HFF-Myc (cell line): ENCODE results near the gene AMPH.
A peak's percentile ranks its signal among the peaks of the same experiment; 100 is the strongest.

Source experiments
- DNase-seq: peaks from one replicate; pipeline ENCODE4 v3.0.0-alpha.2; 2011; ENCODE audit warnings: low read depth; ENCODE audit errors: extremely low read depth
- H3K4me3 ChIP-seq: replicated peaks from 2 replicates; pipeline ENCODE4 v1.5.1; 2011; ENCODE audit warnings: low read depth, mild to moderate bottlenecking, control low read depth, low read length
- TF ChIP-seq, protein P1 (sequence below): IDR thresholded peaks from 2 replicates; pipeline ENCODE4 v1.5.1; 2012; ENCODE audit warnings: mild to moderate bottlenecking, low read depth, low read length, control low read depth; ENCODE audit errors: missing control alignments

The AMPH gene

GRCh38 chr7:38424750-38425463 is 206.3 kb downstream of the AMPH start:
- TF ChIP-seq, protein P1, sequence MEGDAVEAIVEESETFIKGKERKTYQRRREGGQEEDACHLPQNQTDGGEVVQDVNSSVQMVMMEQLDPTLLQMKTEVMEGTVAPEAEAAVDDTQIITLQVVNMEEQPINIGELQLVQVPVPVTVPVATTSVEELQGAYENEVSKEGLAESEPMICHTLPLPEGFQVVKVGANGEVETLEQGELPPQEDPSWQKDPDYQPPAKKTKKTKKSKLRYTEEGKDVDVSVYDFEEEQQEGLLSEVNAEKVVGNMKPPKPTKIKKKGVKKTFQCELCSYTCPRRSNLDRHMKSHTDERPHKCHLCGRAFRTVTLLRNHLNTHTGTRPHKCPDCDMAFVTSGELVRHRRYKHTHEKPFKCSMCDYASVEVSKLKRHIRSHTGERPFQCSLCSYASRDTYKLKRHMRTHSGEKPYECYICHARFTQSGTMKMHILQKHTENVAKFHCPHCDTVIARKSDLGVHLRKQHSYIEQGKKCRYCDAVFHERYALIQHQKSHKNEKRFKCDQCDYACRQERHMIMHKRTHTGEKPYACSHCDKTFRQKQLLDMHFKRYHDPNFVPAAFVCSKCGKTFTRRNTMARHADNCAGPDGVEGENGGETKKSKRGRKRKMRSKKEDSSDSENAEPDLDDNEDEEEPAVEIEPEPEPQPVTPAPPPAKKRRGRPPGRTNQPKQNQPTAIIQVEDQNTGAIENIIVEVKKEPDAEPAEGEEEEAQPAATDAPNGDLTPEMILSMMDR = no peak
- H3K4me3 ChIP-seq = no peak overlapping the region
- no peak for DNase-seq

GRCh38 chr7:38413784-38414183 is 217.4 kb downstream of the AMPH start:
- H3K4me3 ChIP-seq = no peak overlapping the region
- TF ChIP-seq, protein P1 = no peak
- DNase-seq = no peak

DNA sequence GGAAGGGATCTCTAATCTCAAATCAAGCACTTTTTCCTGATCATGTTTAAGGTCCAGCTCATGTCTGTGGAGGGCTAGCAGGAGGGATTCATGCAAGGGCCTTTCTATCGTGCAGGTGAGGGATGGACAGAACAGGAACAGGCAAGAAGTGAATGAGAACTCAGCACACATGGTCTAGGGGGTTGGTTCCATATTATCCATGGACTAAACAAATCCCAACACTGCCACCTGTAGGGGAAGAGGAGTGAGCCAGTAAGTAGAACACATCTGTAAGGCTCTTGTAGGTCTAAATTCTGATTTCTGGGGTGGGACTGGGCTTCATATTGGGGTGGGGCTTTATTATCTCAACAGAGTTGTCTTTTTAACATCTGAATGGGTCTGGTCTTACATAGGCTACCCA is 219.8 kb downstream of the AMPH start:
- no peak for DNase-seq
- no peak overlapping the region for H3K4me3 ChIP-seq
- TF ChIP-seq, protein P1 = peak; percentile 28

DNA sequence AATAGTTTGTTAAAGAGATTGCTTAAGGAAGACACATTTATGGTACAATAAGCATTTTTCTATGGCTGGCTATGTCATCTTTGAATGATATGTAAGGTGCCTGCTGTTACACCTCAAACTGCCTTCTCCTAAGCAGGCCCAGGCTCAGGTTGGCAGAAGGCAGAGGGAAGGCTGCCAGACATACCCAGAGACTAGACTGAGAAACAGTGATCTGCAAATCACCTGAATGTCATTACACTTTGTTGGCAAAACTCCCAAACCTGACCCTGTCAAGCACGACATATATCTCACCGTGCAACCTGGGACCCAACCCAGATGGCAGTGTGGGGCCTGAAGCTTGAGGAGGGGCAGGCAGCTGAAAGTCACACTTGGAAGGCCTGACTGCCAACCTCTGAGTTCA is 221.1 kb downstream of the AMPH start:
- no peak overlapping the region for H3K4me3 ChIP-seq
- no peak for DNase-seq
- TF ChIP-seq, protein P1 = no peak

DNA sequence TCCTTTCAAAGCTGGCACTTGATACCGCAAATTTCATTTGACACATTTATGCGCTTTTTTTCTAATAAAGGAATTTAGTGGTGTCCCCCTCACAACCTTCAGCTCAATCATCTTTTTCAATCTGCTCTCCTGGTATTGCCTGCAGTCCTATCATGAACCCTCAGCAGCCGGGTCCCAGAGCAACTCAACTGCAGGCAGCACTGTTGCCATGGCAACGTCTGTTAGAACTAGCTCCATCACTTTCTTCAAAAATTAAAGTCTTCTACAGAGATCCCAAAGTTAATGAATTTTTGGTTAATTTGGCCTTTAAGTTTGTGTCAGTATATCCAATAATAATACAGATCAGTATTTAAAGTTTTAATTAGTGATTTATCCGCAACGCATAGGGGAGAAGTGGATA is 221.6 kb downstream of the AMPH start:
- TF ChIP-seq, protein P1 = no peak
- DNase-seq = no peak

GRCh38 chr7:38398725-38399321 is 232.3 kb downstream of the AMPH start:
- peak; percentile 19 for DNase-seq
- TF ChIP-seq, protein P1 = peak; percentile 88
- H3K4me3 ChIP-seq = no peak overlapping the region

More for the DNA sequence above, 221.6 kb downstream of the AMPH start:
- no peak overlapping the region for H3K4me3 ChIP-seq
